MM.1S (cell line): ENCODE measurements around the gene CCNYL1.

ENCODE experiments used
- CTCF ChIP-seq: fragments of 300-600 bp; sonication (generic); IDR thresholded peaks from 2 replicates; pipeline ENCODE4 v1.5.1; 2016; ENCODE audit warnings: antibody characterized with exemption, low read length, mixed read lengths
- EZH2 ChIP-seq: fragments of 300-600 bp; sonication (generic); optimal IDR thresholded peaks from 2 replicates; pipeline ENCODE3; 2017; ENCODE audit warnings: low read depth, mild to moderate bottlenecking, antibody characterized with exemption, low read length, mixed read lengths

GRCh38 chr2:207744451-207744850, 33.0 kb downstream of the CCNYL1 start:
- TF ChIP-seq CTCF, result no peak
- no peak for TF ChIP-seq EZH2
